Gastroesophageal sphincter (tissue), 3 donors: ENCODE data around the gene TCAIM.

Experiments
- POLR2AphosphoS5 ChIP-seq: sonication (generic); formaldehyde crosslinking; IDR thresholded peaks from one replicate; pipeline ENCODE4 v1.6.1; 2017; ENCODE audit warnings: antibody characterized with exemption
- TF ChIP-seq, protein P1 (sequence below), 4 experiments: fragments of 200-600 bp in 2 of 4; fragments of 450-650 bp in 2 of 4; sonication (generic) in 1 of 4; IDR thresholded peaks; one replicate each; pipeline ENCODE4 v1.5.1; 2017 to 2019; ENCODE audit warnings: antibody characterized with exemption in 4 of 4, mild to moderate bottlenecking in 2 of 4, moderate library complexity in 2 of 4

DNA sequence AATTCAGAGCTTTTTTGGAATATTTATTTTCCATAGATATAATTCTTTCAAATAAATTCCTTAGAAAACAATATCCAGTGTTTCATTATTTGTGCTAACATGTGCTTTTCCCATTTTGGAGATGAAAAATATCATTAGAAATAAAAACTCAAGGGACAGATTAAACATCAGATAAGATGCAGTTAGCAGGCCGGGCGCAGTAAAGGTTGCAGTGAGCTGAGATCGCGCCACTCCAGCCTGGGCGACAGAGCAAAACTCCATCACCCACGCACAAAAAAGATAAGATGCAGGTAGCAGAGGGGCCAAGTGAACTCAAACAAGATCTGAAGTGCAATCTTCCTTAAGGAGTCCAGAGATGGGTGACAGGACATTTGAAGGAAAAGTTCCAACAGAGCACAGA lies 90.9 kb downstream of the TCAIM start:
- TF ChIP-seq, protein P1, sequence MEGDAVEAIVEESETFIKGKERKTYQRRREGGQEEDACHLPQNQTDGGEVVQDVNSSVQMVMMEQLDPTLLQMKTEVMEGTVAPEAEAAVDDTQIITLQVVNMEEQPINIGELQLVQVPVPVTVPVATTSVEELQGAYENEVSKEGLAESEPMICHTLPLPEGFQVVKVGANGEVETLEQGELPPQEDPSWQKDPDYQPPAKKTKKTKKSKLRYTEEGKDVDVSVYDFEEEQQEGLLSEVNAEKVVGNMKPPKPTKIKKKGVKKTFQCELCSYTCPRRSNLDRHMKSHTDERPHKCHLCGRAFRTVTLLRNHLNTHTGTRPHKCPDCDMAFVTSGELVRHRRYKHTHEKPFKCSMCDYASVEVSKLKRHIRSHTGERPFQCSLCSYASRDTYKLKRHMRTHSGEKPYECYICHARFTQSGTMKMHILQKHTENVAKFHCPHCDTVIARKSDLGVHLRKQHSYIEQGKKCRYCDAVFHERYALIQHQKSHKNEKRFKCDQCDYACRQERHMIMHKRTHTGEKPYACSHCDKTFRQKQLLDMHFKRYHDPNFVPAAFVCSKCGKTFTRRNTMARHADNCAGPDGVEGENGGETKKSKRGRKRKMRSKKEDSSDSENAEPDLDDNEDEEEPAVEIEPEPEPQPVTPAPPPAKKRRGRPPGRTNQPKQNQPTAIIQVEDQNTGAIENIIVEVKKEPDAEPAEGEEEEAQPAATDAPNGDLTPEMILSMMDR (IDR thresholded peaks at IDR 0.05): no peak
- TF ChIP-seq POLR2AphosphoS5: no peak
